Osteocyte (in vitro differentiated cells): ENCODE measurements around the gene C4orf50. TPM values are rescaled to one million over a fixed set of nuclear protein-coding genes. Genes with fewer than 3 reads are reported as not detected.
"Not testable (repeated sequence)": the region's sequence is repeated elsewhere in the genome, so short reads cannot be mapped to it uniquely, and the experiment has no call there.

Experiments
- DNase-seq: peaks from one replicate; pipeline ENCODE4 v3.0.0; 2021; ENCODE audit warnings: mixed read lengths; ENCODE audit not compliant: unreplicated experiment; ENCODE audit errors: extremely low spot score
- H3K27ac Mint-ChIP-seq: one replicate; pipeline ENCODE4 v1.8.0; 2021; ENCODE audit warnings: mild to moderate bottlenecking, mixed read lengths; ENCODE audit not compliant: unreplicated experiment
- H3K27me3 Mint-ChIP-seq: one replicate; pipeline ENCODE4 v1.8.0; 2021; ENCODE audit warnings: mixed read lengths; ENCODE audit not compliant: unreplicated experiment
- H3K36me3 Mint-ChIP-seq: one replicate; pipeline ENCODE4 v1.8.0; 2021; ENCODE audit warnings: mixed read lengths; ENCODE audit not compliant: unreplicated experiment
- H3K4me1 Mint-ChIP-seq: one replicate; pipeline ENCODE4 v1.8.0; 2021; ENCODE audit warnings: mixed read lengths; ENCODE audit not compliant: unreplicated experiment
- H3K4me3 Mint-ChIP-seq: one replicate; pipeline ENCODE4 v1.8.0; 2021; ENCODE audit warnings: mild to moderate bottlenecking, moderate library complexity, mixed read lengths; ENCODE audit not compliant: unreplicated experiment
- H3K9me3 Mint-ChIP-seq: one replicate; pipeline ENCODE4 v1.8.0; 2021; ENCODE audit warnings: mixed read lengths; ENCODE audit not compliant: unreplicated experiment
- total RNA-seq: library from RNA; stranded (reverse); gene quantifications from 2 replicates; pipeline ENCODE4 v1.2.1, GENCODE V29; 2021
- TF ChIP-seq, protein P1 (sequence below): fragments of 200-600 bp; sonication (generic); IDR thresholded peaks from 2 replicates; pipeline ENCODE4 v1.5.0; 2021; ENCODE audit warnings: antibody characterized with exemption, mild to moderate bottlenecking, moderate library complexity

The C4orf50 gene
- total RNA-seq, 1 donor from 2014 or later = not detected

DNA sequence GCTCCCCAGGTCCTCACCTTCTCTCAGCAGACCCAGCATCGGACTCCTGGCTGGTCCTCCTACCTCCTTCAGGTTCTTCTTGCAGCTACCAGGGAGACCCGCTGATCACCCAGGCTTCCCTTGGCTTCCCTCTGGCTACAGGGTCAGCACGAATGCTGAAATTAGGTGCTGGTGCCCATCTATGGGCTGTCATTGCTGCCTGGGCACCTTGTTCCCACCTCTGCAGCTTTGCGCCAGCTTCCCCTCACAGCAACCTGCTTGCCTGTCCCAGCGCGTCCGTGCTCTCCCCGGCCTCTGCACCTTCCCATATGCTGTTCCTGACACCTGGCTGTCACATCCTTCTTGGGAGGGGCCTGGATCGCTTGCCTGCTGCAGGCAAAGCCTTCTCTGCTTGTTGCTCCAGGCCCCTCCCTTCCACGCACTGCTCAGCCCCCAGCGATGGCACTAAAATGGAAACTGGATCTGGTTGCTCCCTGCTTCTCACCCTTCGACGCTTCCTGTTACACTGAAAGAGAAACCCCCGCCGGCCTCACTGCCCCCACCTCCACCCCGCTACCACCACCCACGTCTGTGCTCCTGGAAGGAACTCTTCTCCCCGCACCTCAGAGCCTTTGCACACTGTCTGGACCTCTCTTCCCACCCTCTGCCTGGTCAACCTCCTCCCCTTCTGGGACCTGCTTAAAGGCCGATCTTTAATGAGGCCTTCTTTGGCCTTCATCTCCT, 22.2 kb downstream of the C4orf50 start:
- H3K36me3 Mint-ChIP-seq = no peaks in the 10 kb centered on the region
- no peaks in the 10 kb centered on the region for H3K9me3 Mint-ChIP-seq
- no peak for DNase-seq
- peaks cover 23% of the 10 kb centered on the region for H3K27me3 Mint-ChIP-seq
- H3K4me3 Mint-ChIP-seq = no peak overlapping the region
- TF ChIP-seq, protein P1, sequence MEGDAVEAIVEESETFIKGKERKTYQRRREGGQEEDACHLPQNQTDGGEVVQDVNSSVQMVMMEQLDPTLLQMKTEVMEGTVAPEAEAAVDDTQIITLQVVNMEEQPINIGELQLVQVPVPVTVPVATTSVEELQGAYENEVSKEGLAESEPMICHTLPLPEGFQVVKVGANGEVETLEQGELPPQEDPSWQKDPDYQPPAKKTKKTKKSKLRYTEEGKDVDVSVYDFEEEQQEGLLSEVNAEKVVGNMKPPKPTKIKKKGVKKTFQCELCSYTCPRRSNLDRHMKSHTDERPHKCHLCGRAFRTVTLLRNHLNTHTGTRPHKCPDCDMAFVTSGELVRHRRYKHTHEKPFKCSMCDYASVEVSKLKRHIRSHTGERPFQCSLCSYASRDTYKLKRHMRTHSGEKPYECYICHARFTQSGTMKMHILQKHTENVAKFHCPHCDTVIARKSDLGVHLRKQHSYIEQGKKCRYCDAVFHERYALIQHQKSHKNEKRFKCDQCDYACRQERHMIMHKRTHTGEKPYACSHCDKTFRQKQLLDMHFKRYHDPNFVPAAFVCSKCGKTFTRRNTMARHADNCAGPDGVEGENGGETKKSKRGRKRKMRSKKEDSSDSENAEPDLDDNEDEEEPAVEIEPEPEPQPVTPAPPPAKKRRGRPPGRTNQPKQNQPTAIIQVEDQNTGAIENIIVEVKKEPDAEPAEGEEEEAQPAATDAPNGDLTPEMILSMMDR = no peak
- H3K4me1 Mint-ChIP-seq = no peaks in the 10 kb centered on the region
- H3K27ac Mint-ChIP-seq = no peak overlapping the region

DNA sequence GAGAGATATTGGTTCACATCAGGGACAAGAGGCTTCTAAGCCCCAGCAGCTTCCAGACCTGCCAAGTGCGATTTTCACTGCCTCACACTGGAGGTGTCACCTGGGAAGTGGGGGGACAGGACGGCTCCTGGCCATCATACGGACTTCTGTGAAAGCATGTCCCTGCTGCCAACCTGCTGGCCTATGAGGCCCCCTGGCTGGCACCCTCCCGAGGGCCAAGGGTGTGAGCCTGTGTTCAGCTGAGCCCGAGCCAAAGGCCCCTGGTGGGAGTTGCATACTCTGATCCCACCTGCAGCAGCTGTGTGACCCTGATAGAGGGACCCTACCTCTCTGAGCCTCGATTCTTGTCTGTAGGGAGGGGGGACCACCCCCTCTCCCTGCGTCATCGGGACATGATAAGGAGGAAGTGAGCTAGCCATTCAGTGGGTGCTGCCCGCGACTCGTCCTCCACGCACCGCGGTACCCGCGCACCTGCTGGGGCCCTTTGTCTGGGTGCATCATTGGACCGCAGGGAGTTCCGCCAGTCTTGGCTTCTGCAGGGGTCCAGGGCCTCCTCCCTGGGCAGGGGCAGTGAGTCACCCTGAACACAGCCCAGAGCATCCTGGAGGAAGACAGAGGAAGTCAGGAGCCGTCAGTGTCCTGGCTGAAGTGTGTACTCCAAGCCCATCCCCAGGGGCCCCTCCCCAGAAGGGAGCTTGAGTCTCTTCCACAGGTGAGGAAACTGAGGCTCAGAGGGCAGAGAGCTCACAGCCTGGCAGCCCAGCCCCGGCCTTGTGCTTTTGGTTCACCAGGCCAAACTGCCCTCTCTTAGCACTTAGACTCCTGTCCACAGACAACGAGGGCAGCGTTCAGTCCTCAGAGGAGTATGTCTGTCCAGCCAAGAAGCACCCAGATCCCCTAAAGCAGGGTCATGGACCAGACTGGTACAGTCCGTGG, 24.1 kb downstream of the C4orf50 start:
- no peaks in the 10 kb centered on the region for H3K9me3 Mint-ChIP-seq
- no peaks in the 10 kb centered on the region for H3K36me3 Mint-ChIP-seq
- H3K27ac Mint-ChIP-seq = no peak overlapping the region
- peaks cover 26% of the 10 kb centered on the region for H3K27me3 Mint-ChIP-seq
- TF ChIP-seq, protein P1 = no peak
- DNase-seq = no peak
- H3K4me1 Mint-ChIP-seq = no peaks in the 10 kb centered on the region
- H3K4me3 Mint-ChIP-seq = no peak overlapping the region

GRCh38 chr4:5993346-5993745, 24.9 kb downstream of the C4orf50 start:
- H3K27ac Mint-ChIP-seq, H3K4me1 Mint-ChIP-seq, H3K4me3 Mint-ChIP-seq, H3K9me3 Mint-ChIP-seq, DNase-seq, H3K36me3 Mint-ChIP-seq: not testable (repeated sequence)
- peaks cover 33% of the 10 kb centered on the region for H3K27me3 Mint-ChIP-seq

DNA sequence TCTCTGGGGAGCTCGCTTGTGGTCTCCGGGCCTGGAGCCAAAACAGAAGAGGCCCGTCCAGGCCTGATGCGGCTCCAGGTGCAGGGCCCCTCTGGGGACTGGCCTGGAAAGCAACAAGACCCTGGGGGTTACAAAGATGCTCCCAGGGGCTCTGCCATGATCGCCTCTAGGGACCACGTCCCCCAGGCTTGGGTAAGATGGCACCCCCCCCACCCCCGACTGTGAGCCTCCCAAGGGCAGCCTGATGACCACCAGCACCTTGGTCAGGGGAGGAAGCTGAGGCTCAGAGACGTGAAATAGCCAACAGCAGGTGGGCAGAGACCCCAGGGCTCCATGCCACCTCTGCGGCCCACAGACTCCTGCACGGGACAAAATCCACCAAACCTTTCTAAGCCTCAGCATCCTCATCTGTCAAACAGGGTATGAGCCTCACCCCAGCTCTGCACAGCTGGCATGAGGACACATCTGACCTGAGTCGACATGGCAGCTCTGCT, 25.4 kb downstream of the C4orf50 start:
- no peaks in the 10 kb centered on the region for H3K9me3 Mint-ChIP-seq
- TF ChIP-seq, protein P1 = no peak
- H3K27me3 Mint-ChIP-seq = peaks cover 36% of the 10 kb centered on the region
- no peak overlapping the region for H3K27ac Mint-ChIP-seq
- H3K4me3 Mint-ChIP-seq = no peak overlapping the region
- no peak for DNase-seq
- no peaks in the 10 kb centered on the region for H3K36me3 Mint-ChIP-seq
- H3K4me1 Mint-ChIP-seq = no peaks in the 10 kb centered on the region

DNA sequence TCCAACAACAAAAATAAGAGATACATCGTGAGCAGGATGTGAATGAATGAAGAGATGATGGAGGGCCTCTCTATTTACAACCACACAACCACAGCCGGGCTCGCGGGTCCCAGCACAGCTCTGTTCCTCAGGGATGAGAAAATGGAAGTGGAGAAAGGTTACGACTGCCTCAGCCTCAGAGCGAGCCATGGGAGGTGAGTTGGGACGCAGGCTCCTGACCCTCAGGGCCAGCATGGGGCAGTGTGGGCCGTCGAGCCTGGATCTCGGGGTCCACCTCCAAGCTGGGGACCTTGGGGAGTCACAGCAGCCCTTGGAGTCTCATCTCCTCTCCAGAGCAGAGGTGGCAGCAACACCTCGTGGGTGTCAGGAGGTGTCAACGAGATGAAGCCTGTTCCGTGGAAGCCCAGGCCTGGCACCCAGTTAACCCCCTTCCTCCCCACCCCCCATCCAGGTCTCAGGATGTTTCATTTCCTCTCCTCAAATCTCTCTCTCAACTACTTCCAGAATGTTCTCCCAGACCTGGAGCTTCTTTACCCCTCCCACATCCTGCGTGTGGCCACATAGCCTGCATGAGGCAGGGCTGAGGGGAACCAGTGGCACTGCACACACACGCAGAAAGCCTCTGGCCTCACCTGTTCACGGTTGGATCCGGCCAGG, 25.9 kb downstream of the C4orf50 start:
- TF ChIP-seq, protein P1 = no peak
- H3K27me3 Mint-ChIP-seq = peaks cover 36% of the 10 kb centered on the region
- DNase-seq = no peak
- no peaks in the 10 kb centered on the region for H3K9me3 Mint-ChIP-seq
- H3K36me3 Mint-ChIP-seq = no peaks in the 10 kb centered on the region
- H3K27ac Mint-ChIP-seq = no peak overlapping the region
- H3K4me1 Mint-ChIP-seq = no peaks in the 10 kb centered on the region
- H3K4me3 Mint-ChIP-seq = no peak overlapping the region
